ENCODE results near the gene PHIP.

- TF ChIP-seq CTCF (IDR thresholded peaks at IDR 0.05) (no peak), POLR2AphosphoS5 (IDR thresholded peaks at IDR 0.05) (no peak)
Observed at GRCh38 chr6:79094938-79095337, 16.9 kb upstream of the PHIP start.
